Ovary (tissue), 9 donors: ENCODE results near the gene TBC1D9B. TPM values are rescaled to one million over a fixed set of nuclear protein-coding genes. Genes with fewer than 3 reads are reported as not detected.

Experiments used
- DNase-seq, 5 donors: peaks; one replicate each; pipeline ENCODE4 v3.0.0-alpha.2; 2019 to 2020
- H3K27ac ChIP-seq, 2 donors: fragments of 200-600 bp; one replicate each; pipeline versions ENCODE4 v1.5.1 to v1.8.0; 2019 to 2022
- H3K27me3 ChIP-seq: fragments of 200-600 bp; one replicate; pipeline ENCODE4 v1.8.0; 2022
- H3K36me3 ChIP-seq: fragments of 200-600 bp; sonication (generic); one replicate; pipeline ENCODE4 v1.5.1; 2019
- H3K4me1 ChIP-seq: one replicate; pipeline ENCODE4 v1.8.1; 2013; ENCODE audit warnings: mild to moderate bottlenecking, moderate library complexity; ENCODE audit not compliant: insufficient read depth
- H3K4me3 ChIP-seq: fragments of 200-600 bp; sonication (generic); one replicate; pipeline ENCODE4 v1.5.1; 2017
- H3K9me3 ChIP-seq, 2 donors: fragments of 200-600 bp in 1 of 2; sonication (generic) in 1 of 2; one replicate each; pipeline versions ENCODE4 v1.5.1 to v1.8.1; 2013 to 2019; ENCODE audit warnings: mild to moderate bottlenecking in 1 of 2, moderate library complexity in 1 of 2
- EP300 ChIP-seq: sonication (generic); formaldehyde crosslinking; IDR thresholded peaks from one replicate; pipeline ENCODE4 v1.6.1; 2017; ENCODE audit warnings: antibody characterized with exemption
- POLR2A ChIP-seq: fragments of 450-650 bp; IDR thresholded peaks from one replicate; pipeline ENCODE4 v1.6.1; 2017; ENCODE audit warnings: antibody characterized with exemption, mild to moderate bottlenecking, moderate library complexity
- WGBS, 3 donors: extraction: QIAGEN DNeasy Blood & Tissue Kit in 1 of 3; methylation state at CpG; one replicate each; pipeline versions ENCODE4 v1.1.5 to v1.1.7; 2013 to 2017; 5-methylcytosine and 5-hydroxymethylcytosine counted together
- intact Hi-C, 4 donors: fragments of 100-400 bp; cut with DNase I; formaldehyde crosslinking; loops; one replicate each; pipeline versions ENCODE4 v1.11.0 to v1.15.1; 2022 to 2023
- polyA plus RNA-seq, 2 donors: library from polyadenylated mRNA; stranded (reverse); fragments of 200-250 nt in 1 of 2; fragments of 350-450 nt in 1 of 2; fragmentation: Illumina TruSeq in 1 of 2; extraction: RNeasy Lipid Tissue Mini Kit (QIAGEN cat#74804) in 1 of 2; gene quantifications; one replicate each; pipeline ENCODE4 v1.2.3, GENCODE V29; 2013 to 2014
- total RNA-seq, 7 donors: library from RNA; depleted of rRNA in 2 of 7; stranded (reverse); fragments of >200 nt in 2 of 7; fragmentation: NEBNext Ultra II Directional in 3 of 7; extraction: Animal tissue kit (Norgen Biotek cat#: 25700) in 3 of 7; gene quantifications; one replicate each; pipeline versions ENCODE4 v1.1.0 to v1.2.4, GENCODE V29; 2016 to 2023
- TF ChIP-seq, protein P1 (sequence below), 3 donors: fragments of 450-650 bp in 2 of 3; fragments of 200-600 bp in 1 of 3; IDR thresholded peaks; one replicate each; pipeline versions ENCODE4 v1.5.1 to v1.8.0; 2016 to 2022; ENCODE audit warnings: antibody characterized with exemption in 3 of 3, mild to moderate bottlenecking in 1 of 3
- donor health status: DM: no; HTN: no; CAD: no; lungs with moderate emphysema.
- donor health status: DM: no; HTN: no; CAD: no.
- donor health status: Bipolar disorder and iron deficiency.
- donor health status: DM: yes; HTN: yes; CAD: no.
- donor health status: DM: no; HTN: no; CAD: no.
- donor health status: DM: yes; HTN: yes; CAD: no.

The TBC1D9B gene
- total and polyA plus RNA-seq, 9 donors = 48.3 to 121 (median 86.5) TPM

DNA sequence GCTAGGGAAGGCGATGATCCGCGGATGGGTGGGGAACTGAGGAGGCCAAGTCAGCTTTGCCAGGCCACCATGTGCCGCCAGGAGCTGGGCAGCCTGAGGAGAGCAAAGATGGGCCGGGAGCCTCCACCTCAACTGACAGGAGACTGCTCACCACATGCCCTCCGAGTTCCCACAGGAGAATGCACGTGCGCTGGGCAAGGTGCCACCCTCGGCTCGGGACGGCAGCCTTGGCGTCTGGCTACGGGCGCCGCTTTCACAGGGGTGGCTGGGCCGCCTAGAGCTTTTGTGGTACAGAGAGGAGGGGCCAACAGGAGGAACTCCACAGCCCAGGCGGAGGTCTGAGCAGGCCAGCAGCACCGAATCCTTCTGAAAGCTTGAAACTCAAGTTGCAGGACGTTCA, 5.3 kb upstream of the TBC1D9B start:
- Histone ChIP-seq H3K36me3 (no peaks in the 10 kb centered on the region), H3K4me1 (peaks cover 4% of the 10 kb centered on the region), H3K27ac (no peak overlapping the region), H3K4me3 (no peak overlapping the region), H3K27me3 (no peaks in the 10 kb centered on the region), H3K9me3 (no peaks in the 10 kb centered on the region)
- intact Hi-C loops = no loop called here
- 81 to 93% (median 84%) methylated on average over 19 of the region's 19 CpGs for WGBS, 3 donors
- DNase-seq = no peak
- no peak for TF ChIP-seq POLR2A

DNA sequence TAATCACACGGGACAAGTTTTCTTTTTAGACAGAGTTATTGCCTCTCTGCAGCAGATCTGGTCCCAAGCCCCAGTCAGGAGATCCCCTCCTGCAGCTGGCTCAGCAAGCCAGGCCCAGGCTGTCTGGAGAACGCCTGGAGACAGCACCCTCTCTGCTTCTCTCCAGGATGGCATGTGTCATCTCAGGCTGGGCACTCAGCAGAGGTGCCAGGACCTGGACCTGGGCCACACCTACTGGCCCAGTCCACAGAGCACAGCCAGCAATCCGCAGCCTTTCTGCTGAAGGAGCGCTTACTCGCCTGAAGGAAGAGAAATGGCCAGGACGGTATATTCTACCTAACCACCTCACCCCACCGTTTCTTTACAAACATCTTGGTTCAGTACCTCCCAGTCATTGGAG, 4.7 kb upstream of the TBC1D9B start:
- H3K4me3 ChIP-seq = no peak overlapping the region
- H3K27ac ChIP-seq = no peak overlapping the region
- no peak for DNase-seq
- H3K27me3 ChIP-seq = no peaks in the 10 kb centered on the region
- intact Hi-C loops = no loop called here
- H3K4me1 ChIP-seq = peaks cover 4% of the 10 kb centered on the region
- TF ChIP-seq, protein P1, sequence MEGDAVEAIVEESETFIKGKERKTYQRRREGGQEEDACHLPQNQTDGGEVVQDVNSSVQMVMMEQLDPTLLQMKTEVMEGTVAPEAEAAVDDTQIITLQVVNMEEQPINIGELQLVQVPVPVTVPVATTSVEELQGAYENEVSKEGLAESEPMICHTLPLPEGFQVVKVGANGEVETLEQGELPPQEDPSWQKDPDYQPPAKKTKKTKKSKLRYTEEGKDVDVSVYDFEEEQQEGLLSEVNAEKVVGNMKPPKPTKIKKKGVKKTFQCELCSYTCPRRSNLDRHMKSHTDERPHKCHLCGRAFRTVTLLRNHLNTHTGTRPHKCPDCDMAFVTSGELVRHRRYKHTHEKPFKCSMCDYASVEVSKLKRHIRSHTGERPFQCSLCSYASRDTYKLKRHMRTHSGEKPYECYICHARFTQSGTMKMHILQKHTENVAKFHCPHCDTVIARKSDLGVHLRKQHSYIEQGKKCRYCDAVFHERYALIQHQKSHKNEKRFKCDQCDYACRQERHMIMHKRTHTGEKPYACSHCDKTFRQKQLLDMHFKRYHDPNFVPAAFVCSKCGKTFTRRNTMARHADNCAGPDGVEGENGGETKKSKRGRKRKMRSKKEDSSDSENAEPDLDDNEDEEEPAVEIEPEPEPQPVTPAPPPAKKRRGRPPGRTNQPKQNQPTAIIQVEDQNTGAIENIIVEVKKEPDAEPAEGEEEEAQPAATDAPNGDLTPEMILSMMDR (IDR thresholded peaks at IDR 0.05) = no peak
- no peak for TF ChIP-seq POLR2A
- no peak for TF ChIP-seq EP300
- no peaks in the 10 kb centered on the region for H3K36me3 ChIP-seq
- no peaks in the 10 kb centered on the region for H3K9me3 ChIP-seq
- 79 to 81% (median 81%) methylated on average over 7 of the region's 7 CpGs for WGBS, 3 donors

- Histone ChIP-seq H3K4me1 (peaks cover 9% of the 10 kb centered on the region), H3K36me3 (no peaks in the 10 kb centered on the region), H3K27me3 (no peaks in the 10 kb centered on the region), H3K4me3 (no peak overlapping the region), H3K27ac (no peak overlapping the region), H3K9me3 (no peaks in the 10 kb centered on the region)
- intact Hi-C loops = loop anchor here in 3 of 4 donors (10.0 kb wide), 5 partner anchors 84 to 166 kb away; partner anchors contain the start of genes RNF130 (in 2 of the 3), LTC4S (in 1 of the 3), MGAT4B (in 1 of the 3) and SQSTM1 (in 1 of the 3)
- DNase-seq = no peak
- 89 to 90% (median 90%) methylated on average over 6 of the region's 6 CpGs for WGBS, 3 donors
- TF ChIP-seq EP300 (no peak), POLR2A (no peak)
- TF ChIP-seq, protein P1 (IDR thresholded peaks at IDR 0.05) = no peak
Observed at GRCh38 chr5:179909224-179909623, 1.5 kb upstream of the TBC1D9B start.

GRCh38 chr5:179908528-179908927, 831 bp upstream of the TBC1D9B start:
- H3K4me1 ChIP-seq = peaks cover 9% of the 10 kb centered on the region
- no peaks in the 10 kb centered on the region for H3K9me3 ChIP-seq
- intact Hi-C loops = loop anchor here in 3 of 4 donors (10.0 kb wide), 5 partner anchors 84 to 166 kb away; partner anchors contain the start of genes RNF130 (in 2 of the 3), LTC4S (in 1 of the 3), MGAT4B (in 1 of the 3) and SQSTM1 (in 1 of the 3)
- TF ChIP-seq POLR2A (no peak), EP300 (no peak)
- TF ChIP-seq, protein P1 (IDR thresholded peaks at IDR 0.05) = no peak
- peak overlapping the region in 1 of 2 donors; percentile 30 for H3K27ac ChIP-seq
- H3K27me3 ChIP-seq = no peaks in the 10 kb centered on the region
- H3K36me3 ChIP-seq = no peaks in the 10 kb centered on the region
- DNase-seq = peak in 3 of 5 donors; percentile 49 to 57 (median 52)
- 68 to 76% (median 73%) methylated on average over 14 to 16 of the region's 16 CpGs for WGBS, 3 donors
- no peak overlapping the region for H3K4me3 ChIP-seq
